Neural progenitor cell (in vitro differentiated cells): ENCODE data around the gene SPSB1. TPM values are rescaled to one million over a fixed set of nuclear protein-coding genes. Genes with fewer than 3 reads are reported as not detected.

Experiments used
- DNase-seq: peaks from one replicate; pipeline ENCODE4 v3.0.0-alpha.2; 2016; ENCODE audit warnings: low spot score
- H2AFZ ChIP-seq: fragments of 200-600 bp; sonication (generic); replicated peaks from 2 replicates; pipeline ENCODE4 v1.6.1; 2016; ENCODE audit warnings: antibody characterized with exemption
- H3F3A ChIP-seq: fragments of 200-600 bp; sonication (generic); 2 replicates; pipeline ENCODE4 v1.6.1; 2016; ENCODE audit warnings: antibody characterized with exemption, low read depth
- H3K27ac ChIP-seq: fragments of 200-600 bp; sonication (generic); 2 replicates; pipeline ENCODE4 v1.5.1; 2016; ENCODE audit warnings: mild to moderate bottlenecking
- H3K27me3 ChIP-seq: fragments of 200-600 bp; sonication (generic); 2 replicates; pipeline ENCODE4 v1.6.1; 2016; ENCODE audit warnings: mild to moderate bottlenecking, moderate library complexity
- H3K36me3 ChIP-seq: fragments of 200-600 bp; sonication (generic); 2 replicates; pipeline ENCODE4 v1.5.1; 2016
- H3K4me1 ChIP-seq: fragments of 200-600 bp; sonication (generic); 2 replicates; pipeline ENCODE4 v1.6.1; 2016; ENCODE audit warnings: mixed run types
- H3K4me2 ChIP-seq: fragments of 200-600 bp; sonication (generic); 2 replicates; pipeline ENCODE4 v1.6.1; 2016
- H3K4me3 ChIP-seq: fragments of 200-600 bp; sonication (generic); 2 replicates; pipeline ENCODE4 v1.5.1; 2016
- H3K79me2 ChIP-seq: fragments of 200-600 bp; sonication (generic); 2 replicates; pipeline ENCODE4 v1.6.1; 2016; ENCODE audit warnings: low read depth
- H3K9ac ChIP-seq: fragments of 200-600 bp; sonication (generic); 2 replicates; pipeline ENCODE4 v1.6.1; 2016
- H3K9me3 ChIP-seq: fragments of 200-600 bp; sonication (generic); 2 replicates; pipeline ENCODE4 v1.5.1; 2016; ENCODE audit warnings: low read depth
- H4K20me1 ChIP-seq: fragments of 200-600 bp; sonication (generic); 2 replicates; pipeline ENCODE4 v1.6.1; 2016; ENCODE audit warnings: low read depth
- H3K27ac Mint-ChIP-seq: 3 replicates; pipeline ENCODE4 v1.8.0; 2021; ENCODE audit warnings: mixed read lengths
- H3K27me3 Mint-ChIP-seq: 2 replicates; pipeline ENCODE4 v1.8.0; 2022; ENCODE audit warnings: low read depth, mild to moderate bottlenecking, inconsistent platforms, moderate library complexity, mixed read lengths; ENCODE audit not compliant: insufficient read depth
- H3K36me3 Mint-ChIP-seq: 3 replicates; pipeline ENCODE4 v1.8.0; 2021; ENCODE audit warnings: mixed read lengths
- H3K4me1 Mint-ChIP-seq: 3 replicates; pipeline ENCODE4 v1.8.0; 2021; ENCODE audit warnings: mixed read lengths
- H3K4me3 Mint-ChIP-seq: 3 replicates; pipeline ENCODE4 v1.8.0; 2021; ENCODE audit warnings: mild to moderate bottlenecking, moderate library complexity, mixed read lengths
- H3K9me3 Mint-ChIP-seq: 3 replicates; pipeline ENCODE4 v1.8.0; 2020; ENCODE audit warnings: mixed read lengths
- EZH2 ChIP-seq: fragments of 200-600 bp; sonication (generic); IDR thresholded peaks from 2 replicates; pipeline ENCODE4 v1.6.1; 2017; ENCODE audit warnings: antibody characterized with exemption, mild to moderate bottlenecking, moderate library complexity
- EZH2phosphoT487 ChIP-seq: fragments of 200-600 bp; sonication (generic); IDR thresholded peaks from 2 replicates; pipeline ENCODE4 v1.6.1; 2017; ENCODE audit warnings: antibody characterized with exemption
- total RNA-seq: library from RNA; depleted of rRNA; stranded (reverse); fragments of >200 nt; gene quantifications from 2 replicates; pipeline ENCODE4 v1.2.3, GENCODE V29; 2015; ENCODE audit warnings: low replicate concordance
- TF ChIP-seq, protein P1 (sequence below): fragments of 200-600 bp; sonication (generic); IDR thresholded peaks from 2 replicates; pipeline ENCODE4 v1.5.1; 2017; ENCODE audit warnings: antibody characterized with exemption, mild to moderate bottlenecking

Gene SPSB1
- total RNA-seq, 1 donor from 2014 or later = 2.8 TPM

DNA sequence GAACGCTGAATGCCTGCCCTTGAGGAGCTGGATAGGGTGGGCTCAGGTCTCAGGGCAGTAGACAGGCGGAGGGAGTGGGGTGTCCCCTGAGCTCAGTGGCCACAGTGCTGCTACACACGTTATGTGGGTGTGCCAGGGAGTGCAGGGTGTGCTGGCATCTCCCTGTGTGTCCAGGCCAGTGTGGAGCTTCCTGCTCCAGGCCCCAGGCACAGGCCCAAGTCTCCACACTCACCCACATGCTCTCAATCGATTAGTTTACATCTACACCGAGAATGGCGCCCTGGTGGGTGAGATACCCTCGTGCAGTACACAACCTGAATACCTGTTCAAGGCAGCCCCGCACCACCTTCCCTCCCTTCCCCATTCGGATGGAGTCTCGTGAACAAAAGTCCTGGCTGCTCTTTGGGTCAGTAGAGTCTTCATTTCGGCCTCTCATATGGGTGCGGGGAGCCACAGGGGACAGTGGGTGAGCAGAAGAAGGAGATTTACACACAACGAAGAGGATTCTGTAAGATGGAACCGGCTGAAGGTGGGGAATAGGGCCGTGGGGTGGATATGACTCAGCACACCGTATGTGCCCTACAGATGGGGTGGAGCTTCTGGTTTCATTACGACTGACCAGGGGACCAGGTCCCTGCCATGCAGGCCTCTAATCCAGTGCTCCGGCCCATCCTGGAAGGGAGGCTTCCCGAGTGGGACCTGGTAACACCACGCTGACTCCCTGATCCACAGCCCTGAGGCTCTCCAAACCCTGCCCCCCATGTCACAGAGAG is 93.3 kb downstream of the SPSB1 start:
- DNase-seq = no peak
- H4K20me1 ChIP-seq = no peaks in the 10 kb centered on the region
- H3K4me2 ChIP-seq = no peak overlapping the region
- H3K9me3 Mint-ChIP-seq = no peaks in the 10 kb centered on the region
- H3K9ac ChIP-seq = no peak overlapping the region
- no peaks in the 10 kb centered on the region for H3K36me3 Mint-ChIP-seq
- no peaks in the 10 kb centered on the region for H3K36me3 ChIP-seq
- H3K4me3 ChIP-seq = no peak overlapping the region
- no peak overlapping the region for H3K27ac ChIP-seq
- peaks cover 10% of the 10 kb centered on the region for H3K4me1 Mint-ChIP-seq
- H3K27me3 ChIP-seq = no peaks in the 10 kb centered on the region
- H2AFZ ChIP-seq = no peak overlapping the region
- no peaks in the 10 kb centered on the region for H3F3A ChIP-seq
- H3K79me2 ChIP-seq = no peaks in the 10 kb centered on the region
- no peak overlapping the region for H3K4me3 Mint-ChIP-seq
- peaks cover 22% of the 10 kb centered on the region for H3K27me3 Mint-ChIP-seq
- H3K27ac Mint-ChIP-seq = peak overlapping the region; percentile 47
- no peak for TF ChIP-seq EZH2phosphoT487
- no peak for TF ChIP-seq EZH2
- TF ChIP-seq, protein P1, sequence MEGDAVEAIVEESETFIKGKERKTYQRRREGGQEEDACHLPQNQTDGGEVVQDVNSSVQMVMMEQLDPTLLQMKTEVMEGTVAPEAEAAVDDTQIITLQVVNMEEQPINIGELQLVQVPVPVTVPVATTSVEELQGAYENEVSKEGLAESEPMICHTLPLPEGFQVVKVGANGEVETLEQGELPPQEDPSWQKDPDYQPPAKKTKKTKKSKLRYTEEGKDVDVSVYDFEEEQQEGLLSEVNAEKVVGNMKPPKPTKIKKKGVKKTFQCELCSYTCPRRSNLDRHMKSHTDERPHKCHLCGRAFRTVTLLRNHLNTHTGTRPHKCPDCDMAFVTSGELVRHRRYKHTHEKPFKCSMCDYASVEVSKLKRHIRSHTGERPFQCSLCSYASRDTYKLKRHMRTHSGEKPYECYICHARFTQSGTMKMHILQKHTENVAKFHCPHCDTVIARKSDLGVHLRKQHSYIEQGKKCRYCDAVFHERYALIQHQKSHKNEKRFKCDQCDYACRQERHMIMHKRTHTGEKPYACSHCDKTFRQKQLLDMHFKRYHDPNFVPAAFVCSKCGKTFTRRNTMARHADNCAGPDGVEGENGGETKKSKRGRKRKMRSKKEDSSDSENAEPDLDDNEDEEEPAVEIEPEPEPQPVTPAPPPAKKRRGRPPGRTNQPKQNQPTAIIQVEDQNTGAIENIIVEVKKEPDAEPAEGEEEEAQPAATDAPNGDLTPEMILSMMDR = no peak
- no peaks in the 10 kb centered on the region for H3K9me3 ChIP-seq
- H3K4me1 ChIP-seq = no peaks in the 10 kb centered on the region

DNA sequence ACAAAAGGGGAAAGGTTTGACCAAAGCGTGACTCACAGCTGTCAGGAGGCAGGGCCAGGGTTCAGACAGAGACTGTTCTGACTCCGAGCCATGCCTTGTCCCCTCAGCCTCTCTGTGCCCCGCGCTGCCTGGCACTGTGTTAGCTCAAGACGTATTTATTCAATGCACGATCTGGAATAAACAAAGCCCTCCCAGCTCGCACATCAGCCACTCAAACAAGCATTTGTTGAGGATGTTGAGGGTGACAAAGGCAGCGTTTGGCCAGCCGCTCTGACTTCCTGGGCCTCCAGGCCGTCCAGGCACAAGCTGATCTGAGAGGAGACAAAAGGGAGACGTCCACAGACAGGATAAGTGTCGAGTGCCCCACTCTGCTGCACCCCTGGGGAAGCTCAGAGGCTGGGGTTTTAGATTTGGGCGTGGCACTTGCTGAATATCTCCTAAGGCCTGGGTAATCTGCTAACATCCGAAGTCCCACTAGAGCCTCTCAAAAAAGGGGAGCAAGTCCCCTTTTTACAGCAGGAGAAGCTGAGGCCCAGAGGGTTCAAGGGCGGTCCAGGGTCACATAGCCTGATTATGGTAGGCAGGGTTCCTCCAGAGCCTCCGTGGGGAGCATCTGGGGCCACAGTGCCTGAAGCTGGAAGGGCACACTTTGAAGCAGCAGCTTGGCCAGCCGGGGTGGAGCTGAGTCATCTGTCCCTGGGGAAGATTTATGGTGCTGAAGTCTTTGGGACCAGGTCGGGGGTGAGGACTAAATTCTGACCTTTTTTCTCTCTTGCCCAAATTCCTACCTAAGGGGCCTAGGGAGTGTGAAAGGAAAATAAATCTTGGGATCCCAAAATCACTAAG is 95.9 kb downstream of the SPSB1 start:
- Histone ChIP-seq H3K4me2 (no peak overlapping the region), H3K36me3 (no peaks in the 10 kb centered on the region), H3K27me3 (no peaks in the 10 kb centered on the region), H4K20me1 (no peaks in the 10 kb centered on the region), H3K79me2 (no peaks in the 10 kb centered on the region), H3K9ac (no peak overlapping the region), H2AFZ (no peak overlapping the region), H3K4me1 (no peaks in the 10 kb centered on the region), H3K27ac (no peak overlapping the region), H3K9me3 (no peaks in the 10 kb centered on the region), H3F3A (no peaks in the 10 kb centered on the region), H3K4me3 (no peak overlapping the region)
- H3K36me3 Mint-ChIP-seq = no peaks in the 10 kb centered on the region
- TF ChIP-seq EZH2phosphoT487 = no peak
- TF ChIP-seq, protein P1 = no peak
- no peak for TF ChIP-seq EZH2
- peaks cover 23% of the 10 kb centered on the region for H3K27me3 Mint-ChIP-seq
- H3K27ac Mint-ChIP-seq = no peak overlapping the region
- peaks cover 4% of the 10 kb centered on the region for H3K9me3 Mint-ChIP-seq
- H3K4me3 Mint-ChIP-seq = no peak overlapping the region
- DNase-seq = no peak
- peaks cover 10% of the 10 kb centered on the region for H3K4me1 Mint-ChIP-seq

DNA sequence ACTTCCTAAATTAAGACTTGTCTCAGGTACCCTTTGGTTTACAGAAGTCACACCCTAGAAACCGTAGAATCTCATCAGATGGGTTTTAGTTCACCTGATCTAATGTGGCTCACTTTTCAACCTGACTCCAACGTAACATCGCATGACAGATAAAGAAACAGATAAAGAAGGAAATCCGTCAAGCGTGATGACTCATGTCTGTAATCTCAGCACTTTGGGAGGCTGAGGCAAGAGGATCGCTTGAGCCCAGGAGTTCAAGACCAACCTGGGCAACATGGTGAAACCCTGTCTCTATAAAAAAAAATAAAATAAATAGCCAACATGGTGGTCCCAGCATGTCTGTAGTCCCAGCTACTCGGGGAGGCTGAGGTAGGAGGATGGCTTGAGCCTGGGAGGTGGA is 97.3 kb downstream of the SPSB1 start:
- no peaks in the 10 kb centered on the region for H3K36me3 ChIP-seq
- no peaks in the 10 kb centered on the region for H3K36me3 Mint-ChIP-seq
- no peak overlapping the region for H3K4me2 ChIP-seq
- DNase-seq = no peak
- peaks cover 7% of the 10 kb centered on the region for H3K9me3 Mint-ChIP-seq
- H3K27ac Mint-ChIP-seq = no peak overlapping the region
- no peaks in the 10 kb centered on the region for H3F3A ChIP-seq
- no peaks in the 10 kb centered on the region for H3K4me1 ChIP-seq
- no peaks in the 10 kb centered on the region for H3K27me3 ChIP-seq
- H3K9ac ChIP-seq = no peak overlapping the region
- peaks cover 10% of the 10 kb centered on the region for H3K4me1 Mint-ChIP-seq
- no peaks in the 10 kb centered on the region for H3K79me2 ChIP-seq
- H4K20me1 ChIP-seq = no peaks in the 10 kb centered on the region
- no peak overlapping the region for H2AFZ ChIP-seq
- no peak overlapping the region for H3K27ac ChIP-seq
- H3K27me3 Mint-ChIP-seq = peaks cover 23% of the 10 kb centered on the region
- H3K4me3 ChIP-seq = no peak overlapping the region
- H3K4me3 Mint-ChIP-seq = no peak overlapping the region
- H3K9me3 ChIP-seq = no peaks in the 10 kb centered on the region
- TF ChIP-seq EZH2phosphoT487 = no peak
- no peak for TF ChIP-seq EZH2
- TF ChIP-seq, protein P1 = no peak
